ENCODE measurements around the gene RAI2.

- no peak for TF ChIP-seq CTCF (IDR thresholded peaks at IDR 0.05; ENCODE audit: low read depth, low read length)
- no peak for TF ChIP-seq POLR2A (IDR thresholded peaks at IDR 0.05; ENCODE audit: extremely low read depth, insufficient read length)
- TF ChIP-seq MYC (IDR thresholded peaks at IDR 0.05; ENCODE audit: low read depth, low read length), result no peak
- no peak for TF ChIP-seq MAX (IDR thresholded peaks at IDR 0.05; ENCODE audit: low read depth, low read length)
Observed at GRCh38 chrX:17861489-17862011, 452 bp upstream of the RAI2 start.

Measured in NB4 (cell line).